Tibial nerve (tissue), 4 donors: ENCODE measurements around the gene CACNG1.

ENCODE experiments used
- EP300 ChIP-seq, 2 donors: sonication (generic); formaldehyde crosslinking; IDR thresholded peaks; one replicate each; pipeline ENCODE4 v1.6.1; 2017; ENCODE audit warnings: antibody characterized with exemption in 2 of 2, mild to moderate bottlenecking in 1 of 2
- POLR2A ChIP-seq, 2 donors: fragments of 450-650 bp; IDR thresholded peaks; one replicate each; pipeline ENCODE4 v1.6.1; 2017; ENCODE audit warnings: antibody characterized with exemption in 2 of 2, mild to moderate bottlenecking in 2 of 2, moderate library complexity in 2 of 2
- TF ChIP-seq, protein P1 (sequence below), 5 experiments: fragments of 200-600 bp in 3 of 5; fragments of 450-650 bp in 2 of 5; sonication (generic) in 3 of 5; IDR thresholded peaks; one replicate each; pipeline ENCODE4 v1.5.1; 2016 to 2019; ENCODE audit warnings: antibody characterized with exemption in 5 of 5, mild to moderate bottlenecking in 3 of 5, moderate library complexity in 2 of 5

DNA sequence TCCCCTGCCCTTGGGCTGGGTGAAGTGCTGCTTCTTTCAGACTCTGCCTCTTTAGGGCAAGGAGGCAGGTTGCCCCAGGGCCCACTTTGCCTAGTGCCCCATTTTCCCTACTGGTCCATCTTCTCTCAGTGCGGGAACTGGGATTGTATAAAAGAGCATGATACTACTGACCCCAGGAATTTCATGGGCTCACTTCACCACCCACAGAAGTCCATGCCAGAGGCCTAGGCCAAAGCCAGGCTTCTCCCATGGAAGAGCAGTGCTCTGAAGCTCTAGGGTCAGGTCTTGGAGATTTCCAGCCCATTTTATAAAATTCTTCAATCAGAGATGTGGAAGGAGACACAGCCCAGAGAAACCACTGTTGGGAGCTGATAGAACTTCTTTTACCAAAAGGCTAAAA is 5.7 kb downstream of the CACNG1 start:
- TF ChIP-seq, protein P1, sequence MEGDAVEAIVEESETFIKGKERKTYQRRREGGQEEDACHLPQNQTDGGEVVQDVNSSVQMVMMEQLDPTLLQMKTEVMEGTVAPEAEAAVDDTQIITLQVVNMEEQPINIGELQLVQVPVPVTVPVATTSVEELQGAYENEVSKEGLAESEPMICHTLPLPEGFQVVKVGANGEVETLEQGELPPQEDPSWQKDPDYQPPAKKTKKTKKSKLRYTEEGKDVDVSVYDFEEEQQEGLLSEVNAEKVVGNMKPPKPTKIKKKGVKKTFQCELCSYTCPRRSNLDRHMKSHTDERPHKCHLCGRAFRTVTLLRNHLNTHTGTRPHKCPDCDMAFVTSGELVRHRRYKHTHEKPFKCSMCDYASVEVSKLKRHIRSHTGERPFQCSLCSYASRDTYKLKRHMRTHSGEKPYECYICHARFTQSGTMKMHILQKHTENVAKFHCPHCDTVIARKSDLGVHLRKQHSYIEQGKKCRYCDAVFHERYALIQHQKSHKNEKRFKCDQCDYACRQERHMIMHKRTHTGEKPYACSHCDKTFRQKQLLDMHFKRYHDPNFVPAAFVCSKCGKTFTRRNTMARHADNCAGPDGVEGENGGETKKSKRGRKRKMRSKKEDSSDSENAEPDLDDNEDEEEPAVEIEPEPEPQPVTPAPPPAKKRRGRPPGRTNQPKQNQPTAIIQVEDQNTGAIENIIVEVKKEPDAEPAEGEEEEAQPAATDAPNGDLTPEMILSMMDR (IDR thresholded peaks at IDR 0.05) = no peak
- TF ChIP-seq POLR2A (IDR thresholded peaks at IDR 0.05) (no peak), EP300 (IDR thresholded peaks at IDR 0.05) (no peak)
